ENCODE results near the gene SIPA1L2. TPM values are rescaled to one million over a fixed set of nuclear protein-coding genes. Genes with fewer than 3 reads are reported as not detected.

SIPA1L2 gene
- polyA plus RNA-seq, 6 donors from 2014 or later: not detected

- Mint-ChIP-seq H3K27me3 (peaks cover 0 to 4% (median 0%) of the 10 kb centered on the region in 3 donors), H3K27ac (peak overlapping the region in 1 of 6 donors; percentile 25), H3K4me3 (peak overlapping the region in 1 of 8 donors; percentile 64), H3K9me3 (peaks cover 0 to 11% (median 0%) of the 10 kb centered on the region in 7 donors), H3K4me1 (peaks cover 14 to 52% (median 28%) of the 10 kb centered on the region in 3 donors), H3K36me3 (peaks cover 0 to 6% of the 10 kb centered on the region in 2 donors)
- no peak for DNase-seq
- peak in 1 of 2 donors; percentile 18 for ATAC-seq (ENCODE audit: low read depth in 2 of 2)
Measured at GRCh38 chr1:232600424-232601258, 29.3 kb downstream of the SIPA1L2 start.

GRCh38 chr1:232599178-232600041 is 30.5 kb downstream of the SIPA1L2 start:
- peak overlapping the region in 1 of 8 donors; percentile 21 for H3K4me3 Mint-ChIP-seq

GRCh38 chr1:232598837-232599177 is 31.1 kb downstream of the SIPA1L2 start:
- peaks cover 14 to 60% (median 28%) of the 10 kb centered on the region in 3 donors for H3K4me1 Mint-ChIP-seq
- H3K36me3 Mint-ChIP-seq: peaks cover 0 to 6% of the 10 kb centered on the region in 2 donors
- ATAC-seq (ENCODE audit: low read depth in 2 of 2) (no peak), DNase-seq (no peak)
- H3K27me3 Mint-ChIP-seq: peaks cover 0 to 4% (median 0%) of the 10 kb centered on the region in 3 donors
- H3K9me3 Mint-ChIP-seq: peaks cover 0 to 11% (median 0%) of the 10 kb centered on the region in 7 donors
- no peak overlapping the region for H3K27ac Mint-ChIP-seq
- H3K4me3 Mint-ChIP-seq: no peak overlapping the region

More at GRCh38 chr1:232599178-232600041, 30.5 kb downstream of the SIPA1L2 start:
- Mint-ChIP-seq H3K9me3 (peaks cover 0 to 11% (median 0%) of the 10 kb centered on the region in 7 donors), H3K4me1 (peaks cover 14 to 58% (median 28%) of the 10 kb centered on the region in 3 donors), H3K27me3 (peaks cover 0 to 4% (median 0%) of the 10 kb centered on the region in 3 donors), H3K36me3 (peaks cover 0 to 6% of the 10 kb centered on the region in 2 donors), H3K27ac (no peak overlapping the region)
- DNase-seq (no peak), ATAC-seq (ENCODE audit: low read depth in 2 of 2) (no peak)

GRCh38 chr1:232598133-232598532 is 31.8 kb downstream of the SIPA1L2 start:
- DNase-seq (no peak), ATAC-seq (ENCODE audit: low read depth in 2 of 2) (no peak)
- peaks cover 0 to 4% (median 0%) of the 10 kb centered on the region in 3 donors for H3K27me3 Mint-ChIP-seq
- H3K36me3 Mint-ChIP-seq: peaks cover 0 to 6% of the 10 kb centered on the region in 2 donors
- peak overlapping the region in 1 of 8 donors; percentile 29 for H3K4me3 Mint-ChIP-seq
- peak overlapping the region in 1 of 6 donors; percentile 9 for H3K27ac Mint-ChIP-seq
- H3K9me3 Mint-ChIP-seq: peaks cover 0 to 9% (median 0%) of the 10 kb centered on the region in 7 donors
- H3K4me1 Mint-ChIP-seq: peaks cover 14 to 60% (median 28%) of the 10 kb centered on the region in 3 donors

GRCh38 chr1:232597721-232598120 is 32.2 kb downstream of the SIPA1L2 start:
- H3K4me1 Mint-ChIP-seq: peaks cover 14 to 60% (median 28%) of the 10 kb centered on the region in 3 donors
- H3K27ac Mint-ChIP-seq: peak overlapping the region in 3 of 6 donors; percentile 24 to 94 (median 36)
- H3K36me3 Mint-ChIP-seq: peaks cover 0 to 6% of the 10 kb centered on the region in 2 donors

GRCh38 chr1:232596666-232597303 is 33.1 kb downstream of the SIPA1L2 start:
- ATAC-seq (ENCODE audit: low read depth in 2 of 2) (peak; percentile 77 to 86), DNase-seq (peak; percentile 21)
- Mint-ChIP-seq H3K9me3 (peaks cover 0 to under 1% (median 0%) of the 10 kb centered on the region in 7 donors), H3K4me1 (peaks cover 14 to 60% (median 28%) of the 10 kb centered on the region in 3 donors), H3K27ac (peak overlapping the region; percentile 2 to 94 (median 70)), H3K36me3 (peaks cover 0 to 2% of the 10 kb centered on the region in 2 donors), H3K4me3 (peak overlapping the region in 7 of 8 donors; percentile 3 to 84 (median 60)), H3K27me3 (no peaks in the 10 kb centered on the region)

More at GRCh38 chr1:232597721-232598120, 32.2 kb downstream of the SIPA1L2 start:
- Mint-ChIP-seq H3K27me3 (no peaks in the 10 kb centered on the region), H3K9me3 (peaks cover 0 to 4% (median 0%) of the 10 kb centered on the region in 7 donors), H3K4me3 (peak overlapping the region in 3 of 8 donors; percentile 29 to 84 (median 78))
- DNase-seq (no peak), ATAC-seq (ENCODE audit: low read depth in 2 of 2) (no peak)

GRCh38 chr1:232594768-232595698 is 34.9 kb downstream of the SIPA1L2 start:
- ATAC-seq (ENCODE audit: low read depth in 2 of 2) (no peak), DNase-seq (no peak)
- Mint-ChIP-seq H3K27me3 (no peaks in the 10 kb centered on the region), H3K4me3 (no peak overlapping the region), H3K27ac (peak overlapping the region in 2 of 6 donors; percentile 39 to 84), H3K9me3 (peaks cover 0 to under 1% (median 0%) of the 10 kb centered on the region in 7 donors), H3K4me1 (peaks cover 16 to 65% (median 38%) of the 10 kb centered on the region in 3 donors), H3K36me3 (no peaks in the 10 kb centered on the region)

- H3K4me3 Mint-ChIP-seq: no peak overlapping the region
- no peak for DNase-seq
- H3K9me3 Mint-ChIP-seq: peaks cover 0 to 2% (median 0%) of the 10 kb centered on the region in 7 donors
- peaks cover 20 to 63% (median 40%) of the 10 kb centered on the region in 3 donors for H3K4me1 Mint-ChIP-seq
- H3K36me3 Mint-ChIP-seq: no peaks in the 10 kb centered on the region
- peak overlapping the region in 3 of 6 donors; percentile 3 to 81 (median 36) for H3K27ac Mint-ChIP-seq
- no peak for ATAC-seq (ENCODE audit: low read depth in 2 of 2)
- H3K27me3 Mint-ChIP-seq: no peaks in the 10 kb centered on the region
Measured at GRCh38 chr1:232593717-232594502, 36.0 kb downstream of the SIPA1L2 start.

- no peak for ATAC-seq (ENCODE audit: low read depth in 2 of 2)
- H3K4me3 Mint-ChIP-seq: no peak overlapping the region
- no peaks in the 10 kb centered on the region for H3K27me3 Mint-ChIP-seq
Measured at GRCh38 chr1:232591344-232591743, 38.6 kb downstream of the SIPA1L2 start.

GRCh38 chr1:232590744-232591082 is 39.2 kb downstream of the SIPA1L2 start:
- Mint-ChIP-seq H3K27me3 (no peaks in the 10 kb centered on the region), H3K4me3 (peak overlapping the region in 7 of 8 donors; percentile 11 to 81 (median 48)), H3K9me3 (peaks cover 0 to 2% (median 0%) of the 10 kb centered on the region in 7 donors), H3K4me1 (peaks cover 14 to 33% (median 21%) of the 10 kb centered on the region in 3 donors), H3K27ac (peak overlapping the region in 4 of 6 donors; percentile 34 to 88 (median 76)), H3K36me3 (no peaks in the 10 kb centered on the region)
- ATAC-seq (ENCODE audit: low read depth in 2 of 2): peak; percentile 75 to 81
- DNase-seq: peak; percentile 11

More at GRCh38 chr1:232591344-232591743, 38.6 kb downstream of the SIPA1L2 start:
- peaks cover 14 to 39% (median 27%) of the 10 kb centered on the region in 3 donors for H3K4me1 Mint-ChIP-seq
- peaks cover 0 to 2% (median 0%) of the 10 kb centered on the region in 7 donors for H3K9me3 Mint-ChIP-seq
- DNase-seq: no peak
- H3K27ac Mint-ChIP-seq: no peak overlapping the region
- no peaks in the 10 kb centered on the region for H3K36me3 Mint-ChIP-seq

All from naive B cell (primary cell).